GM12864 (cell line): ENCODE measurements around the gene NRDC.

ENCODE experiments used
- DNase-seq: peaks from one replicate; pipeline ENCODE4 v3.0.0-alpha.2; 2011; ENCODE audit warnings: low read depth
- H3K4me3 ChIP-seq: 2 replicates; pipeline ENCODE4 v1.5.1; 2011; ENCODE audit warnings: mild to moderate bottlenecking, low read depth, low read length, control low read depth
- CTCF ChIP-seq: IDR thresholded peaks from 2 replicates; pipeline ENCODE4 v1.5.1; 2011; ENCODE audit warnings: low read depth, mild to moderate bottlenecking, moderate library complexity, low read length, control low read depth, inconsistent platforms; ENCODE audit errors: missing control alignments

The NRDC gene

GRCh38 chr1:51858892-51859291 is 19.6 kb downstream of the NRDC start:
- no peak for DNase-seq
- H3K4me3 ChIP-seq = no peak overlapping the region
- TF ChIP-seq CTCF = no peak

- DNase-seq = no peak
- no peak overlapping the region for H3K4me3 ChIP-seq
- no peak for TF ChIP-seq CTCF
Observed at GRCh38 chr1:51856745-51857144, 21.8 kb downstream of the NRDC start.

GRCh38 chr1:51855624-51856023 is 22.9 kb downstream of the NRDC start:
- TF ChIP-seq CTCF = no peak
- no peak for DNase-seq
- no peak overlapping the region for H3K4me3 ChIP-seq

- no peak overlapping the region for H3K4me3 ChIP-seq
- no peak for DNase-seq
- no peak for TF ChIP-seq CTCF
Observed at GRCh38 chr1:51853360-51853759, 25.2 kb downstream of the NRDC start.

- no peak for DNase-seq
- TF ChIP-seq CTCF = no peak
Observed at GRCh38 chr1:51851882-51852396, 26.6 kb downstream of the NRDC start.

GRCh38 chr1:51850420-51851223 is 27.9 kb downstream of the NRDC start:
- no peak for DNase-seq
- no peak for TF ChIP-seq CTCF
- no peak overlapping the region for H3K4me3 ChIP-seq

More at GRCh38 chr1:51851882-51852396, 26.6 kb downstream of the NRDC start:
- H3K4me3 ChIP-seq = no peak overlapping the region
